Endothelial cell of umbilical vein (primary cell): Measurements from ENCODE around the gene CACNA2D3. TPM values are rescaled to one million over a fixed set of nuclear protein-coding genes. Genes with fewer than 3 reads are reported as not detected.

Source experiments
- BruUV-seq: library from RNA; stranded (reverse); fragments of 400-500 nt; replicated peaks from 2 replicates; lab custom pipeline; 2021; lab: Mats Ljungman, UMichigan
- CTCF ChIA-PET: fragments of 300-600, 350-600 bp; sonication (Branson Sonifier 250); formaldehyde crosslinking; loops from one replicate; lab custom pipeline; 2021; ENCODE audit warnings: antibody characterized with exemption, inconsistent platforms; lab: Charles Lee
- POLR2A ChIA-PET: fragments of 300-600, 350-600 bp; sonication (Branson Sonifier 250); formaldehyde crosslinking; loops from one replicate; lab custom pipeline; 2021; ENCODE audit warnings: antibody characterized with exemption, inconsistent platforms; lab: Charles Lee
- DNase-seq: peaks from one replicate; pipeline ENCODE4 v3.0.0-alpha.2; 2011; ENCODE audit warnings: low read depth, low spot score
- FAIRE-seq: peaks from 2 replicates; lab custom pipeline; 2011; peaks lifted over from hg19 to GRCh38; lab: Jason Lieb, UNC
- H2AFZ ChIP-seq: 2 replicates; pipeline ENCODE4 v1.6.0; 2012; ENCODE audit warnings: low read depth, low read length, control low read depth, inconsistent platforms
- H3K27ac ChIP-seq: 2 replicates; pipeline ENCODE4 v1.5.1; 2011; ENCODE audit warnings: low read depth, mild to moderate bottlenecking, control low read depth, low read length, moderate library complexity; ENCODE audit not compliant: insufficient read depth
- H3K27me3 ChIP-seq, 2 experiments: 2 replicates each; pipeline versions ENCODE4 v1.6.0 to v1.6.1; 2011; ENCODE audit warnings: low read length in 2 of 2, mixed read lengths in 1 of 2; ENCODE audit not compliant: control insufficient read depth in 2 of 2, insufficient read depth in 2 of 2
- H3K36me3 ChIP-seq, 2 experiments: 2 replicates in 1 of 2; 3 replicates in 1 of 2; pipeline ENCODE4 v1.5.1; 2011; ENCODE audit warnings: low read length in 2 of 2, mild to moderate bottlenecking in 1 of 2, moderate library complexity in 1 of 2; ENCODE audit not compliant: control insufficient read depth in 2 of 2, insufficient read depth in 2 of 2; ENCODE audit errors: extremely low read depth in 1 of 2
- H3K4me1 ChIP-seq: 3 replicates; pipeline ENCODE4 v1.5.1; 2011; ENCODE audit warnings: mild to moderate bottlenecking, low read length; ENCODE audit not compliant: control insufficient read depth, insufficient read depth; ENCODE audit errors: extremely low read depth
- H3K4me2 ChIP-seq: 2 replicates; pipeline ENCODE4 v1.6.1; 2011; ENCODE audit warnings: low read length, control low read depth, mixed read lengths; ENCODE audit not compliant: insufficient read depth
- H3K4me3 ChIP-seq, 3 experiments: fragments of 200-600 bp in 1 of 3; sonication (generic), shearing (Covaris generic) in 1 of 3; replicated peaks in 1 of 3; 2 replicates each; pipeline ENCODE4 v1.5.1; 2011 to 2016; ENCODE audit warnings: control low read depth in 3 of 3, low read length in 3 of 3, mild to moderate bottlenecking in 2 of 3, inconsistent platforms in 1 of 3, low read depth in 1 of 3, moderate library complexity in 1 of 3; ENCODE audit not compliant: insufficient read depth in 1 of 3
- H3K79me2 ChIP-seq: 2 replicates; pipeline ENCODE4 v1.6.0; 2012; ENCODE audit warnings: low read length, inconsistent platforms; ENCODE audit not compliant: control insufficient read depth, insufficient read depth
- H3K9ac ChIP-seq: replicated peaks from 2 replicates; pipeline ENCODE3; 2011; ENCODE audit warnings: low read length, control low read depth; ENCODE audit not compliant: insufficient read depth; ENCODE audit errors: extremely low read depth
- H3K9me1 ChIP-seq: replicated peaks from 3 replicates; pipeline ENCODE4 v1.6.0; 2011; ENCODE audit warnings: mild to moderate bottlenecking, low read length; ENCODE audit not compliant: control insufficient read depth, insufficient read depth; ENCODE audit errors: extremely low read depth
- H3K9me3 ChIP-seq: replicated peaks from 2 replicates; pipeline ENCODE4 v1.5.1; 2012; ENCODE audit warnings: low read length, inconsistent platforms; ENCODE audit not compliant: control insufficient read depth, insufficient read depth
- H4K20me1 ChIP-seq: replicated peaks from 2 replicates; pipeline ENCODE3; 2011; ENCODE audit warnings: mild to moderate bottlenecking, low read length; ENCODE audit not compliant: control insufficient read depth, insufficient read depth; ENCODE audit errors: extremely low read depth
- EZH2 ChIP-seq: IDR thresholded peaks from 2 replicates; pipeline ENCODE4 v1.6.1; 2012; ENCODE audit warnings: borderline replicate concordance, low read depth, mild to moderate bottlenecking, moderate library complexity, low read length, inconsistent platforms; ENCODE audit not compliant: severe bottlenecking
- FOS ChIP-seq: IDR thresholded peaks from 2 replicates; pipeline ENCODE4 v1.6.1; 2011; ENCODE audit warnings: mild to moderate bottlenecking, low read length, moderate library complexity, borderline replicate concordance; ENCODE audit not compliant: insufficient read depth
- GATA2 ChIP-seq: IDR thresholded peaks from 2 replicates; pipeline ENCODE4 v1.7.0; 2011; ENCODE audit warnings: low read depth, mild to moderate bottlenecking, moderate library complexity, mixed read lengths, low read length; ENCODE audit not compliant: insufficient read length, insufficient read depth
- JUN ChIP-seq: IDR thresholded peaks from 2 replicates; pipeline ENCODE4 v1.6.1; 2011; ENCODE audit warnings: borderline replicate concordance, low read depth; ENCODE audit not compliant: insufficient read length, insufficient read depth
- MYC ChIP-seq: IDR thresholded peaks from one replicate; pipeline ENCODE4 v1.6.1; 2011; ENCODE audit warnings: mild to moderate bottlenecking, low read depth, low read length
- POLR2A ChIP-seq: IDR thresholded peaks from 2 replicates; pipeline ENCODE4 v1.6.1; 2012; ENCODE audit warnings: low read depth, mild to moderate bottlenecking, control low read depth, low read length
- POLR2AphosphoS5 ChIP-seq: IDR thresholded peaks from 2 replicates; pipeline ENCODE4 v1.6.1; 2012; ENCODE audit warnings: low read depth, mild to moderate bottlenecking, control low read depth, low read length, moderate library complexity; ENCODE audit not compliant: insufficient read depth
- dilution Hi-C: fragments of 300-500 bp; cut with MboI; formaldehyde crosslinking; loops from one replicate; pipeline ENCODE4 v1.15.0; 2019; ENCODE audit warnings: low sequenced_read_pairs; ENCODE audit not compliant: extremely low pct_ligation_motif_present
- intact Hi-C: fragments of 100-400 bp; cut with micrococcal nuclease; formaldehyde crosslinking; loops from one replicate; pipeline ENCODE4 v1.10.0; 2022
- polyA plus RNA-seq, 4 experiments: library from polyadenylated mRNA; depleted of rRNA in 3 of 4; stranded (reverse) in 3 of 4; unstranded in 1 of 4; fragments of >200 nt; gene quantifications; 2 replicates each; pipeline versions ENCODE4 v1.2.1 to v1.2.3, GENCODE V29; 2011 to 2012; ENCODE audit warnings: missing spikeins in 1 of 4
- total RNA-seq: library from RNA; stranded (reverse); gene quantifications from 2 replicates; pipeline ENCODE4 v1.2.3, GENCODE V29; 2021
- TF ChIP-seq, protein P1 (sequence below): IDR thresholded peaks from 2 replicates; pipeline ENCODE4 v1.6.1; 2011; ENCODE audit not compliant: insufficient read depth, insufficient read length
- TF ChIP-seq, protein P2 (sequence below), 2 donors: IDR thresholded peaks; 1 replicate in 1 of 2; 2 replicates in 1 of 2; pipeline ENCODE4 v1.5.1; 2011; ENCODE audit warnings: low read length in 2 of 2, mild to moderate bottlenecking in 2 of 2, moderate library complexity in 2 of 2, control low read depth in 1 of 2, inconsistent platforms in 1 of 2, low read depth in 1 of 2; ENCODE audit not compliant: insufficient read depth in 1 of 2; ENCODE audit errors: extremely low read depth in 1 of 2

CACNA2D3 gene
- total and polyA plus RNA-seq, 2 donors (not counting 3 experiments of a cell fraction or from before 2014, with no cell fraction given): not detected

DNA sequence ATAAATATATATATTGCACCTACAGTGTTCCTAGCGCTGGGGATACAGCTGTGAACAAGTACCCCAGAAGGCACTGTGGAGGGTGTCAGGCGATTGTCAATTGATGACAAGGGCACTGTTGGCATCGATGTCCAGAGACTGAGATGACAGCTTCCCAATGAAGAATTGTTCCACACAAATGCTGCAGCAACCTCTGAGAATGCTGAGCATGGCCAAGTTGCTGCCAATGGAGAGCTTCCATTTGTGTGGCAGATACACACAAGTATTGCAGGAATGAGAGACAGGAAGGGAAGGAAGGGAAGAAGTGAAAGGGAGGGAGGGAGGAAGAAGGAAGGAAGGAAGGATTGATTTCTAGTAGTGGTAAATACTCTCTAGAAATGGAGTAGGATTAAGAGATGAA is 783.6 kb downstream of the CACNA2D3 start:
- Histone ChIP-seq H3K36me3 (no peaks in the 10 kb centered on the region), H3K27ac (no peak overlapping the region), H3K4me3 (no peak overlapping the region), H2AFZ (no peak overlapping the region), H3K27me3 (no peaks in the 10 kb centered on the region), H3K4me2 (no peak overlapping the region), H3K9ac (no peak overlapping the region), H3K9me1 (no peaks in the 10 kb centered on the region), H3K9me3 (no peaks in the 10 kb centered on the region), H3K4me1 (no peaks in the 10 kb centered on the region), H4K20me1 (no peaks in the 10 kb centered on the region), H3K79me2 (no peaks in the 10 kb centered on the region)
- ChIA-PET CTCF (no interaction called here), POLR2A (no interaction called here)
- no peak for FAIRE-seq
- dilution Hi-C loops: no loop called here
- no peak for DNase-seq
- intact Hi-C loops: no loop called here
- TF ChIP-seq, protein P1, sequence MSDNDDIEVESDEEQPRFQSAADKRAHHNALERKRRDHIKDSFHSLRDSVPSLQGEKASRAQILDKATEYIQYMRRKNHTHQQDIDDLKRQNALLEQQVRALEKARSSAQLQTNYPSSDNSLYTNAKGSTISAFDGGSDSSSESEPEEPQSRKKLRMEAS: no peak
- TF ChIP-seq POLR2AphosphoS5 (no peak), FOS (no peak), GATA2 (no peak), MYC (no peak), EZH2 (no peak), JUN (no peak), POLR2A (no peak)
- TF ChIP-seq, protein P2, sequence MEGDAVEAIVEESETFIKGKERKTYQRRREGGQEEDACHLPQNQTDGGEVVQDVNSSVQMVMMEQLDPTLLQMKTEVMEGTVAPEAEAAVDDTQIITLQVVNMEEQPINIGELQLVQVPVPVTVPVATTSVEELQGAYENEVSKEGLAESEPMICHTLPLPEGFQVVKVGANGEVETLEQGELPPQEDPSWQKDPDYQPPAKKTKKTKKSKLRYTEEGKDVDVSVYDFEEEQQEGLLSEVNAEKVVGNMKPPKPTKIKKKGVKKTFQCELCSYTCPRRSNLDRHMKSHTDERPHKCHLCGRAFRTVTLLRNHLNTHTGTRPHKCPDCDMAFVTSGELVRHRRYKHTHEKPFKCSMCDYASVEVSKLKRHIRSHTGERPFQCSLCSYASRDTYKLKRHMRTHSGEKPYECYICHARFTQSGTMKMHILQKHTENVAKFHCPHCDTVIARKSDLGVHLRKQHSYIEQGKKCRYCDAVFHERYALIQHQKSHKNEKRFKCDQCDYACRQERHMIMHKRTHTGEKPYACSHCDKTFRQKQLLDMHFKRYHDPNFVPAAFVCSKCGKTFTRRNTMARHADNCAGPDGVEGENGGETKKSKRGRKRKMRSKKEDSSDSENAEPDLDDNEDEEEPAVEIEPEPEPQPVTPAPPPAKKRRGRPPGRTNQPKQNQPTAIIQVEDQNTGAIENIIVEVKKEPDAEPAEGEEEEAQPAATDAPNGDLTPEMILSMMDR (IDR thresholded peaks at IDR 0.05; ENCODE audit: extremely low read depth in 1 of 2, insufficient read depth in 1 of 2, low read depth in 1 of 2, low read length in 2 of 2): no peak
- no TSS peak for BruUV-seq
